CD14-positive monocyte (primary cell): ENCODE measurements around the gene NINJ1. TPM values are rescaled to one million over a fixed set of nuclear protein-coding genes. Genes with fewer than 3 reads are reported as not detected.
A peak's percentile ranks its signal among the peaks of the same experiment; 100 is the strongest.

Experiments used
- DNase-seq, 3 donors: peaks; one replicate each; pipeline ENCODE4 v3.0.0-alpha.2; 2011 to 2022
- H2AFZ ChIP-seq: 2 replicates; pipeline ENCODE4 v1.6.0; 2012; ENCODE audit warnings: mild to moderate bottlenecking, low read depth, low read length, inconsistent platforms; ENCODE audit not compliant: insufficient read depth, poor library complexity, severe bottlenecking
- H3K27ac ChIP-seq, 2 donors: 1 replicate in 1 of 2; 2 replicates in 1 of 2; pipeline ENCODE4 v1.5.1; 2012 to 2013; ENCODE audit warnings: low read length in 2 of 2, control low read depth in 1 of 2, inconsistent platforms in 1 of 2, low read depth in 1 of 2, mild to moderate bottlenecking in 1 of 2
- H3K27me3 ChIP-seq, 2 donors: one replicate each; pipeline versions ENCODE4 v1.6.0 to v1.6.1; 2011 to 2013; ENCODE audit warnings: low read length in 2 of 2; ENCODE audit not compliant: control insufficient read depth in 2 of 2, insufficient read depth in 2 of 2
- H3K36me3 ChIP-seq, 2 donors: replicated peaks in 1 of 2; 1 replicate in 1 of 2; 2 replicates in 1 of 2; pipeline versions ENCODE4 v1.5.1 to v1.6.1; 2012 to 2013; ENCODE audit warnings: low read length in 2 of 2, control low read depth in 1 of 2, inconsistent platforms in 1 of 2, mild to moderate bottlenecking in 1 of 2; ENCODE audit not compliant: insufficient read depth in 2 of 2, control insufficient read depth in 1 of 2
- H3K4me1 ChIP-seq, 2 donors: 1 replicate in 1 of 2; 2 replicates in 1 of 2; pipeline versions ENCODE4 v1.5.1 to v1.6.1; 2012 to 2013; ENCODE audit warnings: low read length in 2 of 2, control low read depth in 1 of 2, inconsistent platforms in 1 of 2, mild to moderate bottlenecking in 1 of 2, moderate library complexity in 1 of 2; ENCODE audit not compliant: insufficient read depth in 2 of 2, control insufficient read depth in 1 of 2
- H3K4me2 ChIP-seq: replicated peaks from 2 replicates; pipeline ENCODE3; 2012; ENCODE audit warnings: low read length, moderate library complexity, mild to moderate bottlenecking; ENCODE audit not compliant: poor library complexity, severe bottlenecking; ENCODE audit errors: extremely low read depth
- H3K4me3 ChIP-seq, 3 experiments: fragments of 200-600 bp in 1 of 3; sonication (generic) in 1 of 3; replicated peaks in 1 of 3; 1 replicate in 2 of 3; 2 replicates in 1 of 3; pipeline ENCODE4 v1.5.1; 2011 to 2013; ENCODE audit warnings: low read length in 3 of 3, mild to moderate bottlenecking in 3 of 3, control low read depth in 2 of 3, low read depth in 2 of 3, inconsistent platforms in 1 of 3, moderate library complexity in 1 of 3
- H3K79me2 ChIP-seq: 2 replicates; pipeline ENCODE4 v1.6.0; 2012; ENCODE audit warnings: mild to moderate bottlenecking, control low read depth, inconsistent platforms, low read length, moderate library complexity; ENCODE audit not compliant: insufficient read depth
- H3K9ac ChIP-seq: 2 replicates; pipeline ENCODE4 v1.6.0; 2017; ENCODE audit warnings: low read length, mild to moderate bottlenecking; ENCODE audit not compliant: insufficient read depth, poor library complexity, severe bottlenecking
- H3K9me3 ChIP-seq, 2 donors: replicated peaks in 1 of 2; 1 replicate in 1 of 2; 2 replicates in 1 of 2; pipeline versions ENCODE4 v1.5.1 to v1.6.1; 2012 to 2013; ENCODE audit warnings: low read length in 2 of 2, control low read depth in 1 of 2; ENCODE audit not compliant: control insufficient read depth in 1 of 2, insufficient read depth in 1 of 2
- H4K20me1 ChIP-seq: 2 replicates; pipeline ENCODE4 v1.6.0; 2012; ENCODE audit warnings: mild to moderate bottlenecking, low read length, control low read depth, moderate library complexity; ENCODE audit not compliant: insufficient read depth
- H3K27ac Mint-ChIP-seq, 7 donors: one replicate each; pipeline ENCODE4 v1.8.0; 2020; ENCODE audit warnings: mild to moderate bottlenecking in 7 of 7, mixed read lengths in 7 of 7, moderate library complexity in 6 of 7, inconsistent platforms in 2 of 7
- H3K27me3 Mint-ChIP-seq, 3 donors: one replicate each; pipeline ENCODE4 v1.8.0; 2021 to 2022; ENCODE audit warnings: low read depth in 3 of 3, mild to moderate bottlenecking in 3 of 3, mixed read lengths in 3 of 3, moderate library complexity in 3 of 3, inconsistent platforms in 1 of 3
- H3K36me3 Mint-ChIP-seq, 2 donors: one replicate each; pipeline ENCODE4 v1.8.0; 2020; ENCODE audit warnings: mixed read lengths in 2 of 2, inconsistent platforms in 1 of 2, mild to moderate bottlenecking in 1 of 2
- H3K4me1 Mint-ChIP-seq: one replicate; pipeline ENCODE4 v1.8.0; 2020; ENCODE audit warnings: mild to moderate bottlenecking, mixed read lengths
- H3K4me3 Mint-ChIP-seq, 2 donors: one replicate each; pipeline ENCODE4 v1.8.0; 2020; ENCODE audit warnings: mild to moderate bottlenecking in 2 of 2, mixed read lengths in 2 of 2, moderate library complexity in 1 of 2
- H3K9me3 Mint-ChIP-seq, 7 donors: one replicate each; pipeline ENCODE4 v1.8.0; 2020 to 2022; ENCODE audit warnings: mixed read lengths in 7 of 7, mild to moderate bottlenecking in 6 of 7, moderate library complexity in 6 of 7, inconsistent platforms in 2 of 7
- CTCF ChIP-seq: fragments of 200-600 bp; IDR thresholded peaks from one replicate; pipeline ENCODE4 v1.8.0; 2022; ENCODE audit warnings: antibody characterized with exemption, mild to moderate bottlenecking
- WGBS: methylation state at CpG from one replicate; pipeline ENCODE4 v1.1.5; 2013; ENCODE audit warnings: missing lambda C conversion rate; ENCODE audit not compliant: insufficient coverage; 5-methylcytosine and 5-hydroxymethylcytosine counted together
- intact Hi-C, 2 donors: fragments of 100-400 bp; cut with micrococcal nuclease; formaldehyde crosslinking; loops; one replicate each; pipeline versions ENCODE4 v1.15.0 to v1.15.1; 2023
- polyA plus RNA-seq, 3 donors: library from polyadenylated mRNA; depleted of rRNA in 1 of 3; unstranded in 2 of 3; stranded (reverse) in 1 of 3; fragments of 300-500 nt in 2 of 3; fragments of >200 nt in 1 of 3; fragmentation: Illumina TruSeq in 2 of 3; gene quantifications; 1 replicate in 2 of 3; 2 replicates in 1 of 3; pipeline ENCODE4 v1.2.3, GENCODE V29; 2012 to 2021

NINJ1 gene
- polyA plus RNA-seq, 3 donors, result 290 to 610 (median 469) TPM

GRCh38 chr9:93092251-93092991 lies 41.6 kb downstream of the NINJ1 start:
- Histone ChIP-seq H3K4me3 (peak overlapping the region in 1 of 3 experiments; percentile 39), H3K27ac (peak overlapping the region; percentile 6 to 97), H3K4me1 (peaks cover 45 to 51% of the 10 kb centered on the region in 2 donors), H3K79me2 (peaks cover 15% of the 10 kb centered on the region), H3K4me2 (no peak overlapping the region), H2AFZ (no peak overlapping the region), H3K9me3 (peaks cover 7 to 13% of the 10 kb centered on the region in 2 donors), H3K36me3 (no peaks in the 10 kb centered on the region), H3K27me3 (no peaks in the 10 kb centered on the region), H3K9ac (no peak overlapping the region), H4K20me1 (peaks cover 12% of the 10 kb centered on the region)
- Mint-ChIP-seq H3K4me1 (peaks cover 46% of the 10 kb centered on the region), H3K36me3 (peaks cover 25 to 28% of the 10 kb centered on the region in 2 donors), H3K27me3 (peaks cover 0 to 2% (median 2%) of the 10 kb centered on the region in 3 donors), H3K4me3 (peak overlapping the region in 1 of 2 donors; percentile 20), H3K9me3 (peaks cover 7 to 21% (median 14%) of the 10 kb centered on the region in 7 donors), H3K27ac (peak overlapping the region in 6 of 7 donors; percentile 83 to 100 (median 96))
- intact Hi-C loops, result loop anchor here (5.0 to 10.0 kb wide), 6 partner anchors 55 to 472 kb away; partner anchors contain the start of genes BICD2 (in 2 of the 2), FAM120A (in 2 of the 2) and FAM120AOS (in 2 of the 2)
- WGBS, result 85% methylated on average over 6 of the region's 7 CpGs
- TF ChIP-seq CTCF, result no peak
- DNase-seq, result no peak

DNA sequence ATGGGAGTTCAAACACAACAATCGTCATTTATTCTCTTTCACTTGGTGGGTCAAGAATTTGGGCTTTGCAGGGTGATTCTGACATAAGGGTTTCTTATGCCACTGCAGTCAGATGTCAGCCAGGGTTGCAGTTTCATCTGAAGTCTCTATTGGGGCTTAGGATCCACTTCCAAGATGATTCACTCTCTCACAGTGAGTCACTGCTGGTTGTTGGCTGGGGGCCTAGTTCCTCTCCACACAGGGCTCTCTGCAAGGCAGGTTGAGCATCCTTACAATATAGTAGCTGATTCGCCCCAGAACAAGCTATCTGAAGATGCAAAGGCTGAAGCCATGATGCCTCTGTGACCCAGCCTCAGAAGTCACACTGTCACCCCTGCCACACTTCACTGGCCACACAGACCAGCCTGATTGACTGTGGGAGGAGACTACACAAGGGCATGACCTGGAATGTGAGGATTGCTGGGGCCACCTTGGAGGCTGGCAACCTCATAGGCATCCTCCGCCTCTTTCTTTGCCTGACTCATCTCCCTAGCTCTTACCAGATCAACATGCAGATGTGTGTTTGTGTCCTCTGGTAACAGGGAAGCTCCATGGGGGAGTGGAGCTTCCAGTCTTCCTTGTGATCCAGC lies 42.5 kb downstream of the NINJ1 start:
- no peaks in the 10 kb centered on the region for H3K36me3 ChIP-seq
- no peak overlapping the region for H2AFZ ChIP-seq
- peaks cover 0 to 2% (median 2%) of the 10 kb centered on the region in 3 donors for H3K27me3 Mint-ChIP-seq
- H3K36me3 Mint-ChIP-seq, result peaks cover 24 to 26% of the 10 kb centered on the region in 2 donors
- peak; percentile 69 to 85 (median 81) for DNase-seq
- TF ChIP-seq CTCF, result no peak
- H3K4me3 ChIP-seq, result no peak overlapping the region
- H3K4me2 ChIP-seq, result no peak overlapping the region
- H3K4me3 Mint-ChIP-seq, result no peak overlapping the region
- no peaks in the 10 kb centered on the region for H3K27me3 ChIP-seq
- H4K20me1 ChIP-seq, result peaks cover 4% of the 10 kb centered on the region
- H3K9me3 Mint-ChIP-seq, result peaks cover 9 to 21% (median 15%) of the 10 kb centered on the region in 7 donors
- peaks cover 38 to 46% of the 10 kb centered on the region in 2 donors for H3K4me1 ChIP-seq
- peak overlapping the region in 1 of 2 donors; percentile 37 for H3K27ac ChIP-seq
- WGBS, result no CpG with 5 or more reads among the region's 3 CpGs
- H3K9ac ChIP-seq, result no peak overlapping the region
- peak overlapping the region; percentile 50 to 99 (median 66) for H3K27ac Mint-ChIP-seq
- peaks cover 7 to 13% of the 10 kb centered on the region in 2 donors for H3K9me3 ChIP-seq
- peaks cover 6% of the 10 kb centered on the region for H3K79me2 ChIP-seq
- H3K4me1 Mint-ChIP-seq, result peaks cover 45% of the 10 kb centered on the region
- intact Hi-C loops, result loop anchor here (5.0 to 10.0 kb wide), 6 partner anchors 54 to 473 kb away; partner anchors contain the start of genes BICD2 (in 2 of the 2), FAM120A (in 2 of the 2) and FAM120AOS (in 2 of the 2)
